DOHH2 (cell line): ENCODE measurements around the gene GNS.

Experiments
- CTCF ChIP-seq: fragments of 200-600 bp; sonication (generic); IDR thresholded peaks from one replicate; pipeline ENCODE4 v1.5.1; 2014; ENCODE audit warnings: antibody characterized with exemption, mild to moderate bottlenecking, low read depth, low read length; ENCODE audit not compliant: poor library complexity, severe bottlenecking
- EZH2phosphoT487 ChIP-seq: fragments of 200-600 bp; sonication (generic); IDR thresholded peaks from 2 replicates; pipeline ENCODE4 v1.6.1; 2017; ENCODE audit warnings: borderline replicate concordance, mild to moderate bottlenecking, antibody characterized with exemption, low read length, moderate library complexity, mixed read lengths

- TF ChIP-seq CTCF (no peak), EZH2phosphoT487 (no peak)
These were observed 32.9 kb upstream of the GNS start for GRCh38 chr12:64792128-64792527.
